Astrocyte (in vitro differentiated cells and primary cell): ENCODE data around the gene IBA57. TPM values are rescaled to one million over a fixed set of nuclear protein-coding genes. Genes with fewer than 3 reads are reported as not detected.

Source experiments
- DNase-seq: peaks from one replicate; pipeline ENCODE4 v3.0.0-alpha.2; 2010; ENCODE audit warnings: low read depth
- FAIRE-seq: peaks from 2 replicates; lab custom pipeline; 2011; peaks lifted over from hg19 to GRCh38; lab: Jason Lieb, UNC
- H2AFZ ChIP-seq: 2 replicates; pipeline ENCODE4 v1.6.0; 2012; ENCODE audit warnings: low read depth, low read length, inconsistent platforms
- H3K27ac ChIP-seq: 2 replicates; pipeline ENCODE4 v1.5.1; 2011; ENCODE audit warnings: low read depth, low read length, inconsistent platforms
- H3K27me3 ChIP-seq: 2 replicates; pipeline ENCODE4 v1.6.0; 2011; ENCODE audit warnings: low read length, inconsistent platforms; ENCODE audit not compliant: insufficient read depth
- H3K36me3 ChIP-seq: 2 replicates; pipeline ENCODE4 v1.5.1; 2011; ENCODE audit warnings: low read length, inconsistent platforms; ENCODE audit not compliant: insufficient read depth
- H3K4me1 ChIP-seq: 2 replicates; pipeline ENCODE4 v1.5.1; 2011; ENCODE audit warnings: low read length, inconsistent platforms; ENCODE audit not compliant: insufficient read depth
- H3K4me2 ChIP-seq: 2 replicates; pipeline ENCODE4 v1.6.0; 2012; ENCODE audit warnings: low read length, inconsistent platforms
- H3K4me3 ChIP-seq: 2 replicates; pipeline ENCODE4 v1.5.1; 2011; ENCODE audit warnings: low read depth, mild to moderate bottlenecking, low read length, inconsistent platforms; ENCODE audit not compliant: insufficient read depth
- H3K79me2 ChIP-seq: 2 replicates; pipeline ENCODE4 v1.6.0; 2012; ENCODE audit warnings: mild to moderate bottlenecking, low read length, inconsistent platforms; ENCODE audit not compliant: insufficient read depth
- H3K9ac ChIP-seq: 2 replicates; pipeline ENCODE4 v1.6.0; 2012; ENCODE audit warnings: mild to moderate bottlenecking, low read length, inconsistent platforms
- H3K9me3 ChIP-seq: 2 replicates; pipeline ENCODE4 v1.5.1; 2012; ENCODE audit warnings: low read depth, mild to moderate bottlenecking, low read length, inconsistent platforms; ENCODE audit not compliant: insufficient read depth
- H4K20me1 ChIP-seq: 2 replicates; pipeline ENCODE4 v1.6.0; 2012; ENCODE audit warnings: low read length, inconsistent platforms; ENCODE audit not compliant: insufficient read depth
- H3K27ac Mint-ChIP-seq: one replicate; pipeline ENCODE4 v1.8.0; 2021; ENCODE audit warnings: mild to moderate bottlenecking, mixed read lengths; ENCODE audit not compliant: unreplicated experiment
- H3K27me3 Mint-ChIP-seq: one replicate; pipeline ENCODE4 v1.8.0; 2021; ENCODE audit warnings: low read depth, mixed read lengths; ENCODE audit not compliant: unreplicated experiment
- H3K36me3 Mint-ChIP-seq: one replicate; pipeline ENCODE4 v1.8.0; 2021; ENCODE audit warnings: low read depth, mixed read lengths; ENCODE audit not compliant: unreplicated experiment
- H3K4me1 Mint-ChIP-seq: one replicate; pipeline ENCODE4 v1.8.0; 2021; ENCODE audit warnings: low read depth, mixed read lengths; ENCODE audit not compliant: unreplicated experiment
- H3K4me3 Mint-ChIP-seq: one replicate; pipeline ENCODE4 v1.8.0; 2021; ENCODE audit warnings: mild to moderate bottlenecking, moderate library complexity, mixed read lengths; ENCODE audit not compliant: unreplicated experiment
- H3K9me3 Mint-ChIP-seq: one replicate; pipeline ENCODE4 v1.8.0; 2021; ENCODE audit warnings: mild to moderate bottlenecking, mixed read lengths; ENCODE audit not compliant: unreplicated experiment
- CTCF ChIP-seq: IDR thresholded peaks from 2 replicates; pipeline ENCODE4 v1.5.1; 2011; ENCODE audit warnings: low read depth, mild to moderate bottlenecking, inconsistent platforms, low read length, moderate library complexity; ENCODE audit not compliant: insufficient read depth
- EZH2 ChIP-seq: IDR thresholded peaks from 2 replicates; pipeline ENCODE4 v1.6.1; 2012; ENCODE audit warnings: mild to moderate bottlenecking, low read length, inconsistent platforms; ENCODE audit not compliant: insufficient read depth
- total RNA-seq: library from RNA; stranded (reverse); gene quantifications from 2 replicates; pipeline ENCODE4 v1.2.1, GENCODE V29; 2021

Gene IBA57
- total RNA-seq, 1 donor from 2014 or later = 4.9 TPM

DNA sequence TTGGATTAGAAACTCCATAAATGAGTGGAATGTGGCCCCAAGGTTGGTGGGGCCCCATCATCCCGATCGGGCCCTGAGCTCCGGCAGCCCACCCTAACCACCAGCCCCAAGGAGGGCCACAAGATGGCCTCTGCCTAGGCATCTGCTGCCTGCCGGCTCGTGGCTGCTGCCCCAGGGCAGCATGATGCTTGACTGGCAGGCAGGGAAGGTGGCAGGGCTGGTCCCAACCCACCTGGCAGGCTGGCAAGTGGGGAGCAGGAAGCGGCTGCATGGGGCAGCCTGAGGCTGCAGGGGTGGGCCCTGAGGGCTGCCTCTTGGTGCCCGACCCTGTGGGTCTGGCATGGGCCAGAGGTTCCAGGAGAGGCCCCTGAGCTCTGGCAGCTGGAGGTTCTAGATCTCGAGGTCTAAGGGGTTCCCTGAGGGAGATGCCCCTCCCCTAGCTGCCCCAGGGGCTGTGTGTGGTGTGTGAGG is 16.6 kb upstream of the IBA57 start:
- peaks cover 6% of the 10 kb centered on the region for H3K36me3 ChIP-seq
- no peak overlapping the region for H3K27ac Mint-ChIP-seq
- H3K27me3 Mint-ChIP-seq = no peaks in the 10 kb centered on the region
- H3K9me3 Mint-ChIP-seq = no peaks in the 10 kb centered on the region
- H3K9ac ChIP-seq = peak overlapping the region; percentile 35
- H3K4me2 ChIP-seq = no peak overlapping the region
- no peak overlapping the region for H3K27ac ChIP-seq
- H3K79me2 ChIP-seq = peaks cover 50% of the 10 kb centered on the region
- no peak for DNase-seq
- H3K36me3 Mint-ChIP-seq = peaks cover 2% of the 10 kb centered on the region
- H4K20me1 ChIP-seq = peaks cover 56% of the 10 kb centered on the region
- TF ChIP-seq EZH2 (no peak), CTCF (no peak)
- no peak overlapping the region for H3K4me3 Mint-ChIP-seq
- H3K4me1 ChIP-seq = peaks cover 22% of the 10 kb centered on the region
- H3K9me3 ChIP-seq = no peaks in the 10 kb centered on the region
- no peak overlapping the region for H3K4me3 ChIP-seq
- H3K4me1 Mint-ChIP-seq = peaks cover 3% of the 10 kb centered on the region
- H3K27me3 ChIP-seq = no peaks in the 10 kb centered on the region
- no peak overlapping the region for H2AFZ ChIP-seq
- FAIRE-seq = no peak

DNA sequence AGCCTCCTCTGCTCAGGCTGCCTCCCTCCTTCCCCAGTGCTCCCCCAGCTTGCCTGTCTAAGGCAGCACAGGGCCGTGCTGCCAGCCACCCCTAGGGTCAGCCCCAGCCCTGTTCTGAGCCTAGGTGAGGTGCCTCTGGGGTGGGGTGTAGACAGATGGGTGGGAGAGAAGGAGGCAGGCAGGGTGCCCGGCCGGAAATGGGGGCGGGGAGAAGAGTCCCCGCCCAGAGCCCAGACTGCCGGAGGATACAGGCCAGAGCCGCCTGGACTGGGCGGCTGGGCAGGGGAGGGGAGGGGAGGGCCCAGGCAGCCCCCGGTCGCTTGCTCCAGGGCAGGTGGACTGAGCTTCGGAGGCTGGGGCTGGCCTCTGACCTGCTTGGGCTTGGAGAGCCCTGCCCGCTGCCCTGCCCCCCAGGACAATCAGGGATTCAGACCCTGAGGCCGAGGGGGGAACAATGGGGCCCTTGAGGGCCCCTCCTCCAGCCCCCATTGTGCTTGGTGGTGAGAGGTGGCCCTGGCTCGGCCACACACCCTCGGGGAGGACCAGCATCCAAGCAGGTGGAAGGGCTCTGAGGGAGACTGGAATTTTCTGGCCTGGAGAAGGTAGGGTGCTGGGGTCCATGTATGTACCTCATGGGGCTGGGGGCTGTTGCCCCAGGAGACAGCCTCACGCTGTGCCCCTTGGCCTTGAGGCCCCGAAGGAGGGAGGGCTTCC is 16.0 kb upstream of the IBA57 start, which contains the start of gene GJC2:
GJC2 (plus strand) TSS at position 525 of the 714 bp plus-strand sequence. CDS start 7,829 bp downstream, outside the sequence.
- no peak for DNase-seq
- Mint-ChIP-seq H3K27me3 (no peaks in the 10 kb centered on the region), H3K4me1 (peaks cover 2% of the 10 kb centered on the region), H3K27ac (no peak within 1 kb of the TSS), H3K9me3 (no peaks in the 10 kb centered on the region), H3K36me3 (peaks cover 4% of the 10 kb centered on the region), H3K4me3 (no peak within 1 kb of the TSS)
- H3K9ac ChIP-seq = peak within 1 kb of the TSS; percentile 35
- H3K79me2 ChIP-seq = peaks cover 44% of the 10 kb centered on the region
- no peak within 1 kb of the TSS for H3K4me3 ChIP-seq
- H3K27ac ChIP-seq = no peak within 1 kb of the TSS
- H2AFZ ChIP-seq = no peak within 1 kb of the TSS
- H3K27me3 ChIP-seq = no peaks in the 10 kb centered on the region
- H3K9me3 ChIP-seq = no peaks in the 10 kb centered on the region
- peaks cover 6% of the 10 kb centered on the region for H3K36me3 ChIP-seq
- H4K20me1 ChIP-seq = peaks cover 55% of the 10 kb centered on the region
- FAIRE-seq = no peak
- TF ChIP-seq EZH2 (no peak), CTCF (no peak)
- H3K4me1 ChIP-seq = peaks cover 22% of the 10 kb centered on the region
- H3K4me2 ChIP-seq = peak within 1 kb of the TSS; percentile 25

- H3K9me3 ChIP-seq = no peaks in the 10 kb centered on the region
- H3K9ac ChIP-seq = peak overlapping the region; percentile 23
- H3K4me3 ChIP-seq = no peak overlapping the region
- no peak overlapping the region for H3K27ac Mint-ChIP-seq
- H3K4me3 Mint-ChIP-seq = no peak overlapping the region
- no peak for FAIRE-seq
- peaks cover 4% of the 10 kb centered on the region for H3K36me3 Mint-ChIP-seq
- H3K27ac ChIP-seq = no peak overlapping the region
- H3K27me3 Mint-ChIP-seq = no peaks in the 10 kb centered on the region
- H4K20me1 ChIP-seq = peaks cover 51% of the 10 kb centered on the region
- peaks cover 2% of the 10 kb centered on the region for H3K4me1 Mint-ChIP-seq
- peaks cover 38% of the 10 kb centered on the region for H3K79me2 ChIP-seq
- H3K4me1 ChIP-seq = peaks cover 22% of the 10 kb centered on the region
- H2AFZ ChIP-seq = no peak overlapping the region
- H3K4me2 ChIP-seq = peak overlapping the region; percentile 25
- no peak for DNase-seq
- H3K36me3 ChIP-seq = peaks cover 6% of the 10 kb centered on the region
- TF ChIP-seq EZH2 (no peak), CTCF (no peak)
- no peaks in the 10 kb centered on the region for H3K9me3 Mint-ChIP-seq
- H3K27me3 ChIP-seq = no peaks in the 10 kb centered on the region
Observed at GRCh38 chr1:228150120-228150460, 15.5 kb upstream of the IBA57 start.
